Neural cell (in vitro differentiated cells): ENCODE data around the gene PDE9A. TPM values are rescaled to one million over a fixed set of nuclear protein-coding genes. Genes with fewer than 3 reads are reported as not detected.

Experiments
- H2AFZ ChIP-seq: fragments of 200-600, 300-800 bp; sonication (generic), shearing (Covaris generic); 2 replicates; pipeline ENCODE4 v1.6.0; 2014; ENCODE audit warnings: low read depth, mild to moderate bottlenecking, antibody characterized with exemption, low read length, moderate library complexity
- H3F3A ChIP-seq: fragments of 200-600 bp; shearing (Covaris generic); 2 replicates; pipeline ENCODE4 v1.6.1; 2016; ENCODE audit warnings: mild to moderate bottlenecking, moderate library complexity, mixed read lengths, antibody characterized with exemption, low read length; ENCODE audit not compliant: insufficient read depth, poor library complexity, severe bottlenecking
- H3K27ac ChIP-seq: fragments of 200-600, 300-800 bp; sonication (generic), shearing (Covaris generic); 2 replicates; pipeline ENCODE4 v1.5.1; 2014; ENCODE audit warnings: mild to moderate bottlenecking, low read length, moderate library complexity
- H3K27me3 ChIP-seq: fragments of 300-800, 200-600 bp; sonication (generic), shearing (Covaris generic); 2 replicates; pipeline ENCODE4 v1.6.0; 2014; ENCODE audit warnings: mild to moderate bottlenecking, low read depth, low read length, moderate library complexity; ENCODE audit not compliant: insufficient read depth
- H3K36me3 ChIP-seq: fragments of 300-800, 200-600 bp; sonication (generic), shearing (Covaris generic); 2 replicates; pipeline ENCODE4 v1.5.1; 2014; ENCODE audit warnings: mild to moderate bottlenecking, antibody characterized with exemption, low read length, moderate library complexity; ENCODE audit not compliant: insufficient read depth
- H3K4me2 ChIP-seq: fragments of 300-800, 200-600 bp; sonication (generic), shearing (Covaris generic); 2 replicates; pipeline ENCODE4 v1.6.0; 2014; ENCODE audit warnings: mild to moderate bottlenecking, low read length
- H3K4me3 ChIP-seq: fragments of 300-800, 200-600 bp; sonication (generic), shearing (Covaris generic); 2 replicates; pipeline ENCODE4 v1.5.1; 2014; ENCODE audit warnings: mild to moderate bottlenecking, low read length, moderate library complexity
- H3K79me2 ChIP-seq: fragments of 200-600 bp; shearing (Covaris generic); replicated peaks from 2 replicates; pipeline ENCODE4 v1.6.0; 2014; ENCODE audit warnings: mild to moderate bottlenecking, low read length, moderate library complexity; ENCODE audit not compliant: insufficient read depth
- H3K9ac ChIP-seq: fragments of 300-800, 200-600 bp; sonication (generic), shearing (Covaris generic); 2 replicates; pipeline ENCODE4 v1.6.1; 2016; ENCODE audit warnings: mild to moderate bottlenecking, low read length, mixed read lengths
- H3K9me2 ChIP-seq: fragments of 200-600 bp; shearing (Covaris generic); 2 replicates; pipeline ENCODE4 v1.6.1; 2016; ENCODE audit warnings: mild to moderate bottlenecking, low read length, mixed read lengths; ENCODE audit not compliant: insufficient read depth
- H3K9me3 ChIP-seq: fragments of 200-600, 300-800 bp; sonication (generic), shearing (Covaris generic); 2 replicates; pipeline ENCODE4 v1.6.1; 2016; ENCODE audit warnings: mild to moderate bottlenecking, mixed run types, low read length, moderate library complexity, mixed read lengths
- H4K20me1 ChIP-seq: fragments of 200-600 bp; shearing (Covaris generic); 2 replicates; pipeline ENCODE4 v1.6.1; 2016; ENCODE audit warnings: mild to moderate bottlenecking, mixed run types; ENCODE audit not compliant: insufficient read depth
- CTCF ChIP-seq: fragments of 450-650 bp; IDR thresholded peaks from 2 replicates; pipeline ENCODE4 v1.5.1; 2014; ENCODE audit warnings: antibody characterized with exemption, mild to moderate bottlenecking, moderate library complexity; ENCODE audit not compliant: poor library complexity, severe bottlenecking
- EP300 ChIP-seq: fragments of 450-650 bp; conservative IDR thresholded peaks from 2 replicates; pipeline ENCODE4 v1.6.1; 2014; ENCODE audit warnings: antibody characterized with exemption, mild to moderate bottlenecking, moderate library complexity; ENCODE audit not compliant: poor library complexity, severe bottlenecking
- EZH2 ChIP-seq: fragments of 200-600, 300-800 bp; shearing (Covaris generic), sonication (generic); IDR thresholded peaks from 2 replicates; pipeline ENCODE4 v1.6.1; 2014; ENCODE audit warnings: antibody characterized with exemption, low read length, borderline replicate concordance, mild to moderate bottlenecking; ENCODE audit not compliant: insufficient read depth, poor library complexity, severe bottlenecking
- MXI1 ChIP-seq: fragments of 450-650 bp; conservative IDR thresholded peaks from 2 replicates; pipeline ENCODE4 v1.6.1; 2014; ENCODE audit warnings: antibody characterized with exemption, mild to moderate bottlenecking; ENCODE audit not compliant: poor library complexity, severe bottlenecking
- POLR2AphosphoS5 ChIP-seq: IDR thresholded peaks from 2 replicates; pipeline ENCODE4 v1.6.1; 2012
- RAD21 ChIP-seq: fragments of 450-650 bp; conservative IDR thresholded peaks from 2 replicates; pipeline ENCODE4 v1.6.1; 2014; ENCODE audit warnings: antibody characterized with exemption, mild to moderate bottlenecking, moderate library complexity
- SMC3 ChIP-seq: fragments of 450-650 bp; conservative IDR thresholded peaks from 2 replicates; pipeline ENCODE4 v1.6.1; 2014; ENCODE audit warnings: antibody characterized with exemption, mild to moderate bottlenecking, moderate library complexity; ENCODE audit not compliant: poor library complexity
- TAF1 ChIP-seq: IDR thresholded peaks from 2 replicates; pipeline ENCODE4 v1.6.1; 2012; ENCODE audit warnings: low read depth
- polyA plus RNA-seq: library from polyadenylated mRNA; depleted of rRNA; stranded (reverse); fragments of >200 nt; gene quantifications from 2 replicates; pipeline ENCODE4 v1.2.3, GENCODE V29; 2014
- TF ChIP-seq, protein P1 (sequence below): IDR thresholded peaks from 2 replicates; pipeline ENCODE4 v1.6.1; 2012; ENCODE audit warnings: borderline replicate concordance

Gene PDE9A
- polyA plus RNA-seq, 1 donor from 2014 or later, result 32.2 TPM

DNA sequence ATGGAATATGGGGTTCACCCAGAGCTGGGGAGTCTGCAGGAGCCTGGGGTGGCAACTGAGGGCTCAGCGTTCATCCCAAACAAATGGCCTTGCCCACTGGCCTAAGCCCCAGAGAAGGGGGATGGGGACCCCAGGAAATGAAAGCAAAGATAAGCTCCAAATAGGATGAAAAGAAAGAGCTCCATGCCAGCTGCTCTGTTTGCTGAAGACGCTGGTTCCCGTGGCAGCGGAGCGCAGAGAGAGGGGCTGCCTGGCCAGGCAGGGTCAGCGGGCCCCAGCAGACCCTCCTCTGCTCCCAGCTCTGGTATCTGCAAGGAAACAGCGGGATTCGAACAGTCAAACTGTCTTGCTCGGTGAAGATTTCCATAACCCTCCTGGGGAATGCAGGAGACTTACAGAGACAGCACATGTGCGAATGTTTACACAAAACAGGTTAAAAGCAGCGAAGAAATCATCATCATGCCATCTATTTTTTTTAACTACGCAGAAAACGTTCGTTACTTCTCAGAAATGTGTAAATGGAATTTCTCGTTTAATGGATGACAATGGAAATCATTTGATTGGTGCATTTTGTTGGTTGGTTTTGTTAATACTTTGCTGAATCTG lies 94.4 kb downstream of the PDE9A start:
- Histone ChIP-seq H3K9me2 (no peaks in the 10 kb centered on the region), H3K9me3 (no peaks in the 10 kb centered on the region), H3K9ac (no peak overlapping the region), H3K79me2 (no peaks in the 10 kb centered on the region), H3K27me3 (no peaks in the 10 kb centered on the region), H3K27ac (no peak overlapping the region), H3K36me3 (no peaks in the 10 kb centered on the region), H3K4me3 (no peak overlapping the region), H3F3A (no peaks in the 10 kb centered on the region), H4K20me1 (no peaks in the 10 kb centered on the region), H3K4me2 (no peak overlapping the region), H2AFZ (no peak overlapping the region)
- TF ChIP-seq POLR2AphosphoS5 (no peak), EP300 (no peak), CTCF (no peak), RAD21 (no peak), TAF1 (no peak), MXI1 (no peak), EZH2 (no peak), SMC3 (no peak)
- TF ChIP-seq, protein P1, sequence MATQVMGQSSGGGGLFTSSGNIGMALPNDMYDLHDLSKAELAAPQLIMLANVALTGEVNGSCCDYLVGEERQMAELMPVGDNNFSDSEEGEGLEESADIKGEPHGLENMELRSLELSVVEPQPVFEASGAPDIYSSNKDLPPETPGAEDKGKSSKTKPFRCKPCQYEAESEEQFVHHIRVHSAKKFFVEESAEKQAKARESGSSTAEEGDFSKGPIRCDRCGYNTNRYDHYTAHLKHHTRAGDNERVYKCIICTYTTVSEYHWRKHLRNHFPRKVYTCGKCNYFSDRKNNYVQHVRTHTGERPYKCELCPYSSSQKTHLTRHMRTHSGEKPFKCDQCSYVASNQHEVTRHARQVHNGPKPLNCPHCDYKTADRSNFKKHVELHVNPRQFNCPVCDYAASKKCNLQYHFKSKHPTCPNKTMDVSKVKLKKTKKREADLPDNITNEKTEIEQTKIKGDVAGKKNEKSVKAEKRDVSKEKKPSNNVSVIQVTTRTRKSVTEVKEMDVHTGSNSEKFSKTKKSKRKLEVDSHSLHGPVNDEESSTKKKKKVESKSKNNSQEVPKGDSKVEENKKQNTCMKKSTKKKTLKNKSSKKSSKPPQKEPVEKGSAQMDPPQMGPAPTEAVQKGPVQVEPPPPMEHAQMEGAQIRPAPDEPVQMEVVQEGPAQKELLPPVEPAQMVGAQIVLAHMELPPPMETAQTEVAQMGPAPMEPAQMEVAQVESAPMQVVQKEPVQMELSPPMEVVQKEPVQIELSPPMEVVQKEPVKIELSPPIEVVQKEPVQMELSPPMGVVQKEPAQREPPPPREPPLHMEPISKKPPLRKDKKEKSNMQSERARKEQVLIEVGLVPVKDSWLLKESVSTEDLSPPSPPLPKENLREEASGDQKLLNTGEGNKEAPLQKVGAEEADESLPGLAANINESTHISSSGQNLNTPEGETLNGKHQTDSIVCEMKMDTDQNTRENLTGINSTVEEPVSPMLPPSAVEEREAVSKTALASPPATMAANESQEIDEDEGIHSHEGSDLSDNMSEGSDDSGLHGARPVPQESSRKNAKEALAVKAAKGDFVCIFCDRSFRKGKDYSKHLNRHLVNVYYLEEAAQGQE, result no peak

DNA sequence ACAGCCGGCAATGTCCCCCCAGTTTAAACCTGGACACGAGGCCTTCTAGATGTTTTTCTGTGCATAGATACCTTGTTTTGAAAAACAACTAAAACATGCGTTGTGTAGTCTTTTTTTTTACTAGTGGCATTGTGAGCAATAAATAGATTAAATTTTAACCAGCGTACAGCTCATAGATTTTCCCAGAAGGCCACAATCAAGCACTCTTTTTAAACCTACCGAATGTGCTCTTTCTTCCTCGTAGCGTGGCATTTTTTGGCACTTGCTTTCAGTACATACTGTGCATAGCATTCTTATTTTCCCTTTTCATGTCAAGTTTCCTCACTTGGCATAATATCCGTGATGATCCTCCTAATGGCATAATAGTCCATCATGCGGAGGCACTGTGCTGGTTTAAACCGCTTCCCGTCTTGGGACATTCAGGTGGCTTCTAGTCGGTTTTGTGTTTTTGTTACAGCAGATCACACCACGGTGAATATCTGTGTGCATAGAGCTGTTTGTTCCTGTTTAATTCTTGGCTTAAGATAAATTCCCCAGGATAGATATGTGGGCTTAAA lies 95.3 kb downstream of the PDE9A start:
- TF ChIP-seq SMC3 (no peak), EP300 (no peak), EZH2 (no peak), CTCF (no peak), MXI1 (no peak), RAD21 (no peak), POLR2AphosphoS5 (no peak), TAF1 (no peak)
- TF ChIP-seq, protein P1, result no peak
- no peaks in the 10 kb centered on the region for H4K20me1 ChIP-seq
- H3K27me3 ChIP-seq, result no peaks in the 10 kb centered on the region
- H3F3A ChIP-seq, result no peaks in the 10 kb centered on the region
- no peak overlapping the region for H3K9ac ChIP-seq
- H3K4me2 ChIP-seq, result no peak overlapping the region
- H2AFZ ChIP-seq, result no peak overlapping the region
- H3K27ac ChIP-seq, result no peak overlapping the region
- H3K79me2 ChIP-seq, result no peaks in the 10 kb centered on the region
- H3K9me2 ChIP-seq, result no peaks in the 10 kb centered on the region
- no peaks in the 10 kb centered on the region for H3K36me3 ChIP-seq
- no peaks in the 10 kb centered on the region for H3K9me3 ChIP-seq
- no peak overlapping the region for H3K4me3 ChIP-seq
